Measurements from ENCODE around the gene ACOT6. TPM values are rescaled to one million over a fixed set of nuclear protein-coding genes. Genes with fewer than 3 reads are reported as not detected.
A peak's percentile ranks its signal among the peaks of the same experiment; 100 is the strongest.
"Not testable (repeated sequence)": the region's sequence is repeated elsewhere in the genome, so short reads cannot be mapped to it uniquely, and the experiment has no call there.

ACOT6 gene
- total RNA-seq, 2 experiments from 2014 or later, result not detected

- ATAC-seq (peak; percentile 8), DNase-seq (peak; percentile 43)
- CTCF ChIA-PET, result interaction anchor here (0.8 to 2.7 kb wide), 11 partner anchors 8 to 395 kb away, joined by 3 to 12 read pairs (median 4); partner anchors contain the start of genes ACOT4 and RIOX1
- intact Hi-C loops (cut with micrococcal nuclease), result loop anchor here (5.0 kb wide), 1 partner anchor 41 kb away; no protein-coding TSS in a partner anchor
- peak overlapping the region; percentile 99 for H3K27ac Mint-ChIP-seq
- POLR2A ChIA-PET, result interaction anchor here (0.5 to 2.9 kb wide), 11 partner anchors 21 to 191 kb away, joined by 3 to 11 read pairs (median 3); partner anchors contain the start of gene RIOX1
- peaks cover 38% of the 10 kb centered on the region for H3K36me3 Mint-ChIP-seq (ENCODE audit: low read depth)
- peaks cover 5% of the 10 kb centered on the region for H3K9me3 Mint-ChIP-seq
- H3K4me3 Mint-ChIP-seq, result peak overlapping the region; percentile 88
- no peak for TF ChIP-seq CTCF (IDR thresholded peaks at IDR 0.05)
- no peaks in the 10 kb centered on the region for H3K27me3 Mint-ChIP-seq
- peaks cover 43% of the 10 kb centered on the region for H3K4me1 Mint-ChIP-seq (ENCODE audit: low read depth)
These were observed 44.1 kb upstream of the ACOT6 start for GRCh38 chr14:73567951-73568885.

- ATAC-seq, H3K27me3 Mint-ChIP-seq, H3K9me3 Mint-ChIP-seq, DNase-seq: not testable (repeated sequence)
- Mint-ChIP-seq H3K36me3 (ENCODE audit: low read depth) (peaks cover 42% of the 10 kb centered on the region), H3K27ac (peak overlapping the region; percentile 99), H3K4me1 (ENCODE audit: low read depth) (peaks cover 43% of the 10 kb centered on the region), H3K4me3 (peak overlapping the region; percentile 88)
- ChIA-PET CTCF (interaction anchor here (0.6 to 2.7 kb wide), 9 partner anchors 23 to 831 kb away, joined by 3 to 12 read pairs (median 4); partner anchors contain the start of genes ACOT4 and RIOX1), POLR2A (interaction anchor here (0.5 to 2.9 kb wide), 9 partner anchors 22 to 190 kb away, joined by 3 to 11 read pairs (median 3); no protein-coding TSS in a partner anchor)
- intact Hi-C loops (cut with micrococcal nuclease), result loop anchor here (5.0 kb wide), 1 partner anchor 42 kb away; no protein-coding TSS in a partner anchor
These were observed 43.5 kb upstream of the ACOT6 start for GRCh38 chr14:73568886-73569184.

GRCh38 chr14:73569185-73569958 is 42.9 kb upstream of the ACOT6 start, which contains the start of gene ACOT2:
Gene ACOT2 (plus strand): TSS chr14:73569213. CDS start chr14:73569241, 28 bp downstream.
- intact Hi-C loops (cut with micrococcal nuclease), result loop anchor here (5.0 kb wide), 1 partner anchor 42 kb away; no protein-coding TSS in a partner anchor
- peak; percentile 69 for ATAC-seq
- peak within 1 kb of the TSS; percentile 99 for H3K27ac Mint-ChIP-seq
- H3K27me3 Mint-ChIP-seq, H3K9me3 Mint-ChIP-seq: not testable (repeated sequence)
- POLR2A ChIA-PET, result interaction anchor here (0.5 to 2.9 kb wide), 12 partner anchors 22 to 282 kb away, joined by 3 to 11 read pairs (median 3); a partner anchor contains a TSS
- H3K36me3 Mint-ChIP-seq (ENCODE audit: low read depth), result peaks cover 44% of the 10 kb centered on the region
- H3K4me1 Mint-ChIP-seq (ENCODE audit: low read depth), result peaks cover 40% of the 10 kb centered on the region
- peak; percentile 91 for DNase-seq
- peak within 1 kb of the TSS; percentile 88 for H3K4me3 Mint-ChIP-seq
- CTCF ChIA-PET, result interaction anchor here (0.6 to 2.7 kb wide), 14 partner anchors 10 to 831 kb away, joined by 3 to 12 read pairs (median 4); partner anchors contain the start of genes ACOT4, NUMB and RIOX1

GRCh38 chr14:73570913-73571312 is 41.4 kb upstream of the ACOT6 start:
- H3K27ac Mint-ChIP-seq; H3K9me3 Mint-ChIP-seq; H3K27me3 Mint-ChIP-seq; intact Hi-C loops (cut with micrococcal nuclease); H3K4me3 Mint-ChIP-seq: not testable (repeated sequence)
- peak; percentile 72 for TF ChIP-seq CTCF (IDR thresholded peaks at IDR 0.05)
- peaks cover 37% of the 10 kb centered on the region for H3K36me3 Mint-ChIP-seq (ENCODE audit: low read depth)
- POLR2A ChIA-PET, result interaction anchor here (0.7 to 1.3 kb wide), 2 partner anchors 62 to 108 kb away, joined by 3 to 4 read pairs; no protein-coding TSS in a partner anchor
- DNase-seq, result peak; percentile 77
- peaks cover 28% of the 10 kb centered on the region for H3K4me1 Mint-ChIP-seq (ENCODE audit: low read depth)
- ATAC-seq, result peak; percentile 70
- CTCF ChIA-PET, result interaction anchor here (0.6 to 2.5 kb wide), 15 partner anchors 8 to 491 kb away, joined by 3 to 9 read pairs (median 4); partner anchors contain the start of genes ACOT4 and DNAL1

GRCh38 chr14:73573034-73573433 is 39.3 kb upstream of the ACOT6 start:
- CTCF ChIA-PET, result not testable (repeated sequence)

GRCh38 chr14:73573740-73574139 is 38.6 kb upstream of the ACOT6 start:
- H3K27ac Mint-ChIP-seq; DNase-seq; H3K27me3 Mint-ChIP-seq; H3K4me3 Mint-ChIP-seq; POLR2A ChIA-PET; CTCF ChIA-PET; H3K9me3 Mint-ChIP-seq; ATAC-seq; intact Hi-C loops (cut with micrococcal nuclease): not testable (repeated sequence)
- peaks cover 11% of the 10 kb centered on the region for H3K4me1 Mint-ChIP-seq (ENCODE audit: low read depth)
- H3K36me3 Mint-ChIP-seq (ENCODE audit: low read depth), result peaks cover 14% of the 10 kb centered on the region

More at GRCh38 chr14:73573034-73573433, 39.3 kb upstream of the ACOT6 start:
- Mint-ChIP-seq H3K4me1 (ENCODE audit: low read depth) (peaks cover 13% of the 10 kb centered on the region), H3K36me3 (ENCODE audit: low read depth) (peaks cover 21% of the 10 kb centered on the region)
- H3K27me3 Mint-ChIP-seq; DNase-seq; intact Hi-C loops (cut with micrococcal nuclease); POLR2A ChIA-PET; H3K4me3 Mint-ChIP-seq; H3K27ac Mint-ChIP-seq; ATAC-seq; H3K9me3 Mint-ChIP-seq: not testable (repeated sequence)

- H3K4me3 Mint-ChIP-seq; H3K27me3 Mint-ChIP-seq; DNase-seq; H3K27ac Mint-ChIP-seq; CTCF ChIA-PET; ATAC-seq; H3K9me3 Mint-ChIP-seq; intact Hi-C loops (cut with micrococcal nuclease); POLR2A ChIA-PET: not testable (repeated sequence)
- peaks cover 13% of the 10 kb centered on the region for H3K36me3 Mint-ChIP-seq (ENCODE audit: low read depth)
- H3K4me1 Mint-ChIP-seq (ENCODE audit: low read depth), result peaks cover 11% of the 10 kb centered on the region
These were observed 38.1 kb upstream of the ACOT6 start for GRCh38 chr14:73574251-73574650.

Data from activated CD8-positive, alpha-beta T cell treated with anti-CD3 and anti-CD28 coated beads for 36 hours (primary cell).